Esophagus squamous epithelium (tissue), 4 donors: ENCODE measurements around the gene TMEM131L.

ENCODE experiments used
- CTCF ChIP-seq, 6 experiments: fragments of 450-650 bp in 4 of 6; fragments of 200-600 bp in 2 of 6; sonication (generic) in 2 of 6; IDR thresholded peaks; one replicate each; pipeline ENCODE4 v1.5.1; 2016 to 2019; ENCODE audit warnings: antibody characterized with exemption in 6 of 6, mild to moderate bottlenecking in 4 of 6, moderate library complexity in 4 of 6
- POLR2A ChIP-seq, 4 donors: fragments of 450-650 bp; IDR thresholded peaks; one replicate each; pipeline ENCODE4 v1.6.1; 2017; ENCODE audit warnings: antibody characterized with exemption in 4 of 4, mild to moderate bottlenecking in 4 of 4, moderate library complexity in 3 of 4

GRCh38 chr4:153573881-153574802 is 108.0 kb downstream of the TMEM131L start:
- TF ChIP-seq CTCF (IDR thresholded peaks at IDR 0.05): peak in 5 of 6 experiments; percentile 51 to 72 (median 62)
- no peak for TF ChIP-seq POLR2A (IDR thresholded peaks at IDR 0.05)
